Breast epithelium (tissue), 3 donors: ENCODE data around the gene AGBL1.

Experiments used
- CTCF ChIP-seq, 3 donors: fragments of 450-650 bp; IDR thresholded peaks; one replicate each; pipeline ENCODE4 v1.5.1; 2016 to 2017; ENCODE audit warnings: antibody characterized with exemption in 3 of 3, mild to moderate bottlenecking in 3 of 3, moderate library complexity in 3 of 3
- POLR2A ChIP-seq: fragments of 450-650 bp; IDR thresholded peaks from one replicate; pipeline ENCODE4 v1.6.1; 2016; ENCODE audit warnings: antibody characterized with exemption, mild to moderate bottlenecking, moderate library complexity

- TF ChIP-seq CTCF (IDR thresholded peaks at IDR 0.05) (no peak), POLR2A (no peak)
Observed at GRCh38 chr15:87033056-87033455, 953.4 kb downstream of the AGBL1 start.
